Activated T-cell treated with anti-CD3 and anti-CD28 coated beads, Interleukin-2, amount 50 U/mL, for 72 hours (primary cell): Measurements from ENCODE around the gene RAET1E. TPM values are rescaled to one million over a fixed set of nuclear protein-coding genes. Genes with fewer than 3 reads are reported as not detected.
"Not testable (repeated sequence)": the region's sequence is repeated elsewhere in the genome, so short reads cannot be mapped to it uniquely, and the experiment has no call there.

Source experiments
- ATAC-seq, 2 donors: fragments of 150-1000 bp; cut with Tn5 transposase; replicated peaks in 1 of 2; 2 replicates each; pipeline ENCODE4 v1.10.0; 2021; ENCODE audit warnings: moderate library complexity in 2 of 2, mild to moderate bottlenecking in 1 of 2
- DNase-seq, 2 donors: peaks; one replicate each; pipeline ENCODE4 v3.0.0; 2021 to 2022; ENCODE audit warnings: mixed read lengths in 1 of 2
- H3K27ac Mint-ChIP-seq: one replicate; pipeline ENCODE4 v1.8.0; 2022; ENCODE audit warnings: mild to moderate bottlenecking, moderate library complexity, mixed read lengths
- H3K27me3 Mint-ChIP-seq: one replicate; pipeline ENCODE4 v1.8.0; 2022; ENCODE audit warnings: low read depth, mixed read lengths
- H3K36me3 Mint-ChIP-seq, 2 donors: one replicate each; pipeline ENCODE4 v1.8.0; 2022; ENCODE audit warnings: mixed read lengths in 2 of 2, mild to moderate bottlenecking in 1 of 2; ENCODE audit not compliant: insufficient read depth in 2 of 2
- H3K4me1 Mint-ChIP-seq: one replicate; pipeline ENCODE4 v1.8.0; 2022; ENCODE audit warnings: low read depth, mixed read lengths
- H3K4me3 Mint-ChIP-seq, 2 donors: one replicate each; pipeline ENCODE4 v1.8.0; 2022; ENCODE audit warnings: mild to moderate bottlenecking in 2 of 2, mixed read lengths in 2 of 2, moderate library complexity in 2 of 2
- H3K9me3 Mint-ChIP-seq, 2 donors: one replicate each; pipeline ENCODE4 v1.8.0; 2022; ENCODE audit warnings: mixed read lengths in 2 of 2
- total RNA-seq, 2 donors: library from RNA; stranded (reverse); gene quantifications; one replicate each; pipeline ENCODE4 v1.2.3, GENCODE V29; 2022

The RAET1E gene
- total RNA-seq, 2 donors from 2014 or later = not detected

- DNase-seq (no peak), ATAC-seq (no peak)
- no peak overlapping the region for H3K27ac Mint-ChIP-seq
- H3K27me3 Mint-ChIP-seq = peaks cover 6% of the 10 kb centered on the region
- peaks cover 12% of the 10 kb centered on the region for H3K4me1 Mint-ChIP-seq
- H3K4me3 Mint-ChIP-seq = no peak overlapping the region
- no peaks in the 10 kb centered on the region for H3K9me3 Mint-ChIP-seq
- H3K36me3 Mint-ChIP-seq = no peaks in the 10 kb centered on the region
Measured at GRCh38 chr6:149900620-149901443, 2.9 kb upstream of the RAET1E start.

GRCh38 chr6:149899926-149900619 lies 2.2 kb upstream of the RAET1E start:
- peaks cover 6% of the 10 kb centered on the region for H3K27me3 Mint-ChIP-seq
- no peaks in the 10 kb centered on the region for H3K36me3 Mint-ChIP-seq
- DNase-seq (no peak), ATAC-seq (no peak)
- no peak overlapping the region for H3K27ac Mint-ChIP-seq
- no peaks in the 10 kb centered on the region for H3K9me3 Mint-ChIP-seq
- H3K4me1 Mint-ChIP-seq = peaks cover 15% of the 10 kb centered on the region
- no peak overlapping the region for H3K4me3 Mint-ChIP-seq

- ATAC-seq (no peak), DNase-seq (no peak)
- Mint-ChIP-seq H3K4me3 (no peak overlapping the region), H3K27me3 (peaks cover 11% of the 10 kb centered on the region), H3K9me3 (no peaks in the 10 kb centered on the region), H3K27ac (no peak overlapping the region), H3K4me1 (peaks cover 15% of the 10 kb centered on the region), H3K36me3 (no peaks in the 10 kb centered on the region)
Measured at GRCh38 chr6:149899486-149899885, 1.6 kb upstream of the RAET1E start.

GRCh38 chr6:149898966-149899365 lies 1.1 kb upstream of the RAET1E start:
- no peak for DNase-seq
- no peak for ATAC-seq
- H3K4me3 Mint-ChIP-seq = no peak overlapping the region
- H3K4me1 Mint-ChIP-seq = peaks cover 15% of the 10 kb centered on the region
- peaks cover 17% of the 10 kb centered on the region for H3K27me3 Mint-ChIP-seq
- H3K27ac Mint-ChIP-seq = no peak overlapping the region
- H3K36me3 Mint-ChIP-seq = no peaks in the 10 kb centered on the region
- H3K9me3 Mint-ChIP-seq = no peaks in the 10 kb centered on the region

GRCh38 chr6:149897015-149897697 lies 757 bp downstream of the RAET1E start:
- DNase-seq (no peak), ATAC-seq (no peak)
- H3K9me3 Mint-ChIP-seq = no peaks in the 10 kb centered on the region
- peaks cover 15% of the 10 kb centered on the region for H3K4me1 Mint-ChIP-seq
- H3K27ac Mint-ChIP-seq = no peak overlapping the region
- no peaks in the 10 kb centered on the region for H3K36me3 Mint-ChIP-seq
- peaks cover 30% of the 10 kb centered on the region for H3K27me3 Mint-ChIP-seq
- no peak overlapping the region for H3K4me3 Mint-ChIP-seq

- H3K27ac Mint-ChIP-seq = no peak overlapping the region
- H3K36me3 Mint-ChIP-seq = no peaks in the 10 kb centered on the region
- no peak overlapping the region for H3K4me3 Mint-ChIP-seq
- ATAC-seq (peak in 1 of 2 donors; percentile 35), DNase-seq (no peak)
- H3K9me3 Mint-ChIP-seq = no peaks in the 10 kb centered on the region
- peaks cover 30% of the 10 kb centered on the region for H3K27me3 Mint-ChIP-seq
- peaks cover 15% of the 10 kb centered on the region for H3K4me1 Mint-ChIP-seq
Measured at GRCh38 chr6:149896491-149896890, 1.4 kb downstream of the RAET1E start.

GRCh38 chr6:149895833-149896271 lies 2.1 kb downstream of the RAET1E start:
- Mint-ChIP-seq H3K36me3 (no peaks in the 10 kb centered on the region), H3K4me1 (peaks cover 15% of the 10 kb centered on the region), H3K4me3 (peak overlapping the region in 1 of 2 donors; percentile 24), H3K9me3 (no peaks in the 10 kb centered on the region), H3K27me3 (peaks cover 30% of the 10 kb centered on the region), H3K27ac (no peak overlapping the region)
- DNase-seq = peak; percentile 61 to 65
- ATAC-seq = peak; percentile 98 to 99

- Mint-ChIP-seq H3K27me3 (peaks cover 35% of the 10 kb centered on the region), H3K27ac (no peak overlapping the region), H3K36me3 (no peaks in the 10 kb centered on the region), H3K4me3 (no peak overlapping the region), H3K9me3 (no peaks in the 10 kb centered on the region), H3K4me1 (peaks cover 15% of the 10 kb centered on the region)
- DNase-seq (no peak), ATAC-seq (no peak)
Measured at GRCh38 chr6:149895048-149895590, 2.8 kb downstream of the RAET1E start.

GRCh38 chr6:149891864-149892263 lies 6.0 kb downstream of the RAET1E start:
- not testable (repeated sequence) for H3K4me3 Mint-ChIP-seq, ATAC-seq, DNase-seq, H3K27ac Mint-ChIP-seq, H3K36me3 Mint-ChIP-seq, H3K9me3 Mint-ChIP-seq
- Mint-ChIP-seq H3K27me3 (peaks cover 38% of the 10 kb centered on the region), H3K4me1 (peaks cover 13% of the 10 kb centered on the region)

- Mint-ChIP-seq H3K9me3 (no peaks in the 10 kb centered on the region), H3K4me3 (no peak overlapping the region), H3K4me1 (peaks cover 7% of the 10 kb centered on the region)
Measured at GRCh38 chr6:149891259-149891658, 6.7 kb downstream of the RAET1E start.

GRCh38 chr6:149890629-149891045 lies 7.3 kb downstream of the RAET1E start:
- Mint-ChIP-seq H3K4me1 (peaks cover 1% of the 10 kb centered on the region), H3K27ac (no peak overlapping the region), H3K9me3 (no peaks in the 10 kb centered on the region), H3K36me3 (no peaks in the 10 kb centered on the region), H3K4me3 (no peak overlapping the region), H3K27me3 (peaks cover 38% of the 10 kb centered on the region)
- ATAC-seq (no peak), DNase-seq (no peak)

More at GRCh38 chr6:149891259-149891658, 6.7 kb downstream of the RAET1E start:
- no peak for DNase-seq
- Mint-ChIP-seq H3K36me3 (no peaks in the 10 kb centered on the region), H3K27ac (no peak overlapping the region), H3K27me3 (peaks cover 38% of the 10 kb centered on the region)
- no peak for ATAC-seq

GRCh38 chr6:149889326-149889725 lies 8.6 kb downstream of the RAET1E start:
- DNase-seq = no peak
- Mint-ChIP-seq H3K36me3 (no peaks in the 10 kb centered on the region), H3K4me3 (no peak overlapping the region), H3K27me3 (peaks cover 31% of the 10 kb centered on the region), H3K4me1 (no peaks in the 10 kb centered on the region), H3K9me3 (no peaks in the 10 kb centered on the region), H3K27ac (no peak overlapping the region)
- ATAC-seq = no peak

- H3K27ac Mint-ChIP-seq = no peak overlapping the region
- H3K4me3 Mint-ChIP-seq = no peak overlapping the region
- no peaks in the 10 kb centered on the region for H3K4me1 Mint-ChIP-seq
- ATAC-seq = no peak
- no peaks in the 10 kb centered on the region for H3K36me3 Mint-ChIP-seq
- H3K27me3 Mint-ChIP-seq = peaks cover 29% of the 10 kb centered on the region
- no peak for DNase-seq
- no peaks in the 10 kb centered on the region for H3K9me3 Mint-ChIP-seq
Measured at GRCh38 chr6:149888659-149889058, 9.3 kb downstream of the RAET1E start.
